Nephron (organoid): ENCODE data around the gene GABRR1.

Experiments used
- H3K27ac Mint-ChIP-seq, 3 experiments: 2 replicates each; pipeline ENCODE4 v1.8.0; 2020; ENCODE audit warnings: mixed read lengths in 3 of 3, mild to moderate bottlenecking in 2 of 3, moderate library complexity in 1 of 3
- H3K27me3 Mint-ChIP-seq: 2 replicates; pipeline ENCODE4 v1.8.0; 2021; ENCODE audit warnings: low read depth, mild to moderate bottlenecking, moderate library complexity, mixed read lengths
- H3K36me3 Mint-ChIP-seq: 2 replicates; pipeline ENCODE4 v1.8.0; 2020; ENCODE audit warnings: low read depth, mixed read lengths
- H3K4me1 Mint-ChIP-seq: 2 replicates; pipeline ENCODE4 v1.8.0; 2020; ENCODE audit warnings: mixed read lengths
- H3K4me3 Mint-ChIP-seq, 3 experiments: 2 replicates each; pipeline ENCODE4 v1.8.0; 2020; ENCODE audit warnings: mild to moderate bottlenecking in 3 of 3, mixed read lengths in 3 of 3, moderate library complexity in 2 of 3
- H3K9me3 Mint-ChIP-seq: 2 replicates; pipeline ENCODE4 v1.8.0; 2020; ENCODE audit warnings: mixed read lengths
- CTCF ChIP-seq, 3 experiments: fragments of 200-600 bp; sonication (generic); IDR thresholded peaks; one replicate each; pipeline ENCODE4 v1.5.0; 2021; ENCODE audit warnings: antibody characterized with exemption in 3 of 3; ENCODE audit not compliant: unreplicated experiment in 3 of 3

GABRR1 gene

GRCh38 chr6:89180112-89180511, 37.0 kb downstream of the GABRR1 start:
- Mint-ChIP-seq H3K27ac (no peak overlapping the region), H3K4me1 (peaks cover 30% of the 10 kb centered on the region), H3K36me3 (no peaks in the 10 kb centered on the region), H3K4me3 (no peak overlapping the region), H3K27me3 (no peaks in the 10 kb centered on the region), H3K9me3 (peaks cover 2% of the 10 kb centered on the region)
- TF ChIP-seq CTCF (IDR thresholded peaks at IDR 0.05; ENCODE audit: unreplicated experiment in 3 of 3) = no peak

GRCh38 chr6:89173634-89174033, 43.5 kb downstream of the GABRR1 start:
- Mint-ChIP-seq H3K36me3 (no peaks in the 10 kb centered on the region), H3K27ac (no peak overlapping the region), H3K9me3 (no peaks in the 10 kb centered on the region), H3K4me3 (no peak overlapping the region), H3K27me3 (no peaks in the 10 kb centered on the region), H3K4me1 (peaks cover 24% of the 10 kb centered on the region)
- TF ChIP-seq CTCF (IDR thresholded peaks at IDR 0.05; ENCODE audit: unreplicated experiment in 3 of 3) = no peak

- Mint-ChIP-seq H3K27me3 (no peaks in the 10 kb centered on the region), H3K36me3 (no peaks in the 10 kb centered on the region), H3K4me1 (peaks cover 20% of the 10 kb centered on the region), H3K27ac (no peak overlapping the region), H3K4me3 (no peak overlapping the region), H3K9me3 (no peaks in the 10 kb centered on the region)
- no peak for TF ChIP-seq CTCF (IDR thresholded peaks at IDR 0.05; ENCODE audit: unreplicated experiment in 3 of 3)
Measured at GRCh38 chr6:89172131-89172530, 45.0 kb downstream of the GABRR1 start.

GRCh38 chr6:89162047-89162371, 55.1 kb downstream of the GABRR1 start:
- H3K36me3 Mint-ChIP-seq = peaks cover 31% of the 10 kb centered on the region
- no peak overlapping the region for H3K27ac Mint-ChIP-seq
- H3K27me3 Mint-ChIP-seq = no peaks in the 10 kb centered on the region
- peaks cover 5% of the 10 kb centered on the region for H3K4me1 Mint-ChIP-seq
- no peaks in the 10 kb centered on the region for H3K9me3 Mint-ChIP-seq
- TF ChIP-seq CTCF (IDR thresholded peaks at IDR 0.05; ENCODE audit: unreplicated experiment in 3 of 3) = no peak
- no peak overlapping the region for H3K4me3 Mint-ChIP-seq

- TF ChIP-seq CTCF (IDR thresholded peaks at IDR 0.05; ENCODE audit: unreplicated experiment in 3 of 3) = no peak
- H3K27me3 Mint-ChIP-seq = no peaks in the 10 kb centered on the region
- peaks cover 5% of the 10 kb centered on the region for H3K4me1 Mint-ChIP-seq
- H3K9me3 Mint-ChIP-seq = no peaks in the 10 kb centered on the region
- H3K36me3 Mint-ChIP-seq = peaks cover 32% of the 10 kb centered on the region
- no peak overlapping the region for H3K4me3 Mint-ChIP-seq
- H3K27ac Mint-ChIP-seq = no peak overlapping the region
Measured at GRCh38 chr6:89161326-89162046, 55.7 kb downstream of the GABRR1 start.
